Stimulated activated naive CD8-positive, alpha-beta T cell treated with anti-CD3 and anti-CD28 coated beads, Interleukin-15, Interleukin-2, amounts not matched to agents 100 ng/mL and 50 ng/mL, for 24 hours (primary cell): ENCODE data around the gene CEL.

Experiments
- H3K27ac Mint-ChIP-seq: one replicate; pipeline ENCODE4 v1.8.0; 2021; ENCODE audit warnings: mild to moderate bottlenecking, mixed read lengths
- H3K27me3 Mint-ChIP-seq: one replicate; pipeline ENCODE4 v1.8.0; 2021; ENCODE audit warnings: mixed read lengths
- H3K36me3 Mint-ChIP-seq: one replicate; pipeline ENCODE4 v1.8.0; 2021; ENCODE audit warnings: low read depth, mixed read lengths
- H3K4me1 Mint-ChIP-seq: one replicate; pipeline ENCODE4 v1.8.0; 2021; ENCODE audit warnings: low read depth, mixed read lengths
- H3K4me3 Mint-ChIP-seq: one replicate; pipeline ENCODE4 v1.8.0; 2021; ENCODE audit warnings: mild to moderate bottlenecking, mixed read lengths
- H3K9me3 Mint-ChIP-seq: one replicate; pipeline ENCODE4 v1.8.0; 2021; ENCODE audit warnings: mixed read lengths

The CEL gene

GRCh38 chr9:133098104-133098754 lies 36.4 kb downstream of the CEL start:
- H3K27me3 Mint-ChIP-seq, result no peaks in the 10 kb centered on the region
- peaks cover 17% of the 10 kb centered on the region for H3K9me3 Mint-ChIP-seq
- H3K4me1 Mint-ChIP-seq, result no peaks in the 10 kb centered on the region
- H3K36me3 Mint-ChIP-seq, result peaks cover 65% of the 10 kb centered on the region
- no peak overlapping the region for H3K4me3 Mint-ChIP-seq
- no peak overlapping the region for H3K27ac Mint-ChIP-seq

GRCh38 chr9:133098871-133099270 lies 37.1 kb downstream of the CEL start:
- Mint-ChIP-seq H3K36me3 (peaks cover 66% of the 10 kb centered on the region), H3K4me3 (no peak overlapping the region), H3K4me1 (no peaks in the 10 kb centered on the region)

GRCh38 chr9:133099726-133100505 lies 38.1 kb downstream of the CEL start:
- Mint-ChIP-seq H3K4me3 (no peak overlapping the region), H3K4me1 (no peaks in the 10 kb centered on the region), H3K27ac (peak overlapping the region; percentile 11), H3K27me3 (no peaks in the 10 kb centered on the region), H3K9me3 (peaks cover 14% of the 10 kb centered on the region), H3K36me3 (peaks cover 69% of the 10 kb centered on the region)

More at GRCh38 chr9:133098871-133099270, 37.1 kb downstream of the CEL start:
- no peak overlapping the region for H3K27ac Mint-ChIP-seq
- peaks cover 17% of the 10 kb centered on the region for H3K9me3 Mint-ChIP-seq
- H3K27me3 Mint-ChIP-seq, result no peaks in the 10 kb centered on the region

GRCh38 chr9:133100506-133101355 lies 39.0 kb downstream of the CEL start:
- no peaks in the 10 kb centered on the region for H3K27me3 Mint-ChIP-seq
- H3K27ac Mint-ChIP-seq, result no peak overlapping the region
- H3K9me3 Mint-ChIP-seq, result peaks cover 8% of the 10 kb centered on the region
- peaks cover 65% of the 10 kb centered on the region for H3K36me3 Mint-ChIP-seq
- no peaks in the 10 kb centered on the region for H3K4me1 Mint-ChIP-seq
- no peak overlapping the region for H3K4me3 Mint-ChIP-seq

GRCh38 chr9:133101356-133102189 lies 39.8 kb downstream of the CEL start:
- Mint-ChIP-seq H3K4me1 (no peaks in the 10 kb centered on the region), H3K27ac (no peak overlapping the region), H3K36me3 (peaks cover 57% of the 10 kb centered on the region), H3K27me3 (no peaks in the 10 kb centered on the region), H3K4me3 (no peak overlapping the region), H3K9me3 (peaks cover under 1% of the 10 kb centered on the region)

- Mint-ChIP-seq H3K4me3 (no peak overlapping the region), H3K9me3 (no peaks in the 10 kb centered on the region), H3K27me3 (no peaks in the 10 kb centered on the region), H3K4me1 (no peaks in the 10 kb centered on the region), H3K36me3 (peaks cover 51% of the 10 kb centered on the region), H3K27ac (no peak overlapping the region)
Measured at GRCh38 chr9:133102190-133103021, 40.6 kb downstream of the CEL start.

GRCh38 chr9:133103183-133103986 lies 41.6 kb downstream of the CEL start:
- no peak overlapping the region for H3K27ac Mint-ChIP-seq
- no peak overlapping the region for H3K4me3 Mint-ChIP-seq
- no peaks in the 10 kb centered on the region for H3K9me3 Mint-ChIP-seq
- H3K4me1 Mint-ChIP-seq, result no peaks in the 10 kb centered on the region
- peaks cover 47% of the 10 kb centered on the region for H3K36me3 Mint-ChIP-seq
- no peaks in the 10 kb centered on the region for H3K27me3 Mint-ChIP-seq

- Mint-ChIP-seq H3K27ac (no peak overlapping the region), H3K4me1 (no peaks in the 10 kb centered on the region), H3K27me3 (no peaks in the 10 kb centered on the region), H3K9me3 (no peaks in the 10 kb centered on the region), H3K36me3 (peaks cover 41% of the 10 kb centered on the region), H3K4me3 (no peak overlapping the region)
Measured at GRCh38 chr9:133103987-133104505, 42.3 kb downstream of the CEL start.

- peaks cover 36% of the 10 kb centered on the region for H3K36me3 Mint-ChIP-seq
- no peaks in the 10 kb centered on the region for H3K27me3 Mint-ChIP-seq
- H3K27ac Mint-ChIP-seq, result no peak overlapping the region
- no peak overlapping the region for H3K4me3 Mint-ChIP-seq
- no peaks in the 10 kb centered on the region for H3K9me3 Mint-ChIP-seq
- no peaks in the 10 kb centered on the region for H3K4me1 Mint-ChIP-seq
Measured at GRCh38 chr9:133104718-133105460, 43.1 kb downstream of the CEL start.

GRCh38 chr9:133105461-133105770 lies 43.6 kb downstream of the CEL start:
- peaks cover 33% of the 10 kb centered on the region for H3K36me3 Mint-ChIP-seq
- peaks cover 5% of the 10 kb centered on the region for H3K4me1 Mint-ChIP-seq
- no peak overlapping the region for H3K27ac Mint-ChIP-seq
- no peak overlapping the region for H3K4me3 Mint-ChIP-seq
- H3K27me3 Mint-ChIP-seq, result no peaks in the 10 kb centered on the region
- no peaks in the 10 kb centered on the region for H3K9me3 Mint-ChIP-seq

- H3K4me1 Mint-ChIP-seq, result peaks cover 5% of the 10 kb centered on the region
- no peak overlapping the region for H3K4me3 Mint-ChIP-seq
- no peaks in the 10 kb centered on the region for H3K27me3 Mint-ChIP-seq
- H3K36me3 Mint-ChIP-seq, result peaks cover 28% of the 10 kb centered on the region
- no peak overlapping the region for H3K27ac Mint-ChIP-seq
- H3K9me3 Mint-ChIP-seq, result no peaks in the 10 kb centered on the region
Measured at GRCh38 chr9:133106511-133107244, 44.9 kb downstream of the CEL start.

GRCh38 chr9:133107245-133107722 lies 45.5 kb downstream of the CEL start:
- H3K4me1 Mint-ChIP-seq, result peaks cover 5% of the 10 kb centered on the region
- H3K27ac Mint-ChIP-seq, result no peak overlapping the region
- H3K36me3 Mint-ChIP-seq, result peaks cover 23% of the 10 kb centered on the region
- no peaks in the 10 kb centered on the region for H3K9me3 Mint-ChIP-seq
- no peaks in the 10 kb centered on the region for H3K27me3 Mint-ChIP-seq
- H3K4me3 Mint-ChIP-seq, result no peak overlapping the region
